ENCODE data around the gene RNF7.
"Not testable (repeated sequence)": the region's sequence is repeated elsewhere in the genome, so short reads cannot be mapped to it uniquely, and the experiment has no call there.

Gene RNF7

GRCh38 chr3:141783632-141784031 lies 45.5 kb downstream of the RNF7 start:
- no peak for DNase-seq

- no peak for DNase-seq
Observed at GRCh38 chr3:141784096-141784495, 46.0 kb downstream of the RNF7 start.

- DNase-seq, result no peak
Observed at GRCh38 chr3:141784531-141784930, 46.4 kb downstream of the RNF7 start.

DNA sequence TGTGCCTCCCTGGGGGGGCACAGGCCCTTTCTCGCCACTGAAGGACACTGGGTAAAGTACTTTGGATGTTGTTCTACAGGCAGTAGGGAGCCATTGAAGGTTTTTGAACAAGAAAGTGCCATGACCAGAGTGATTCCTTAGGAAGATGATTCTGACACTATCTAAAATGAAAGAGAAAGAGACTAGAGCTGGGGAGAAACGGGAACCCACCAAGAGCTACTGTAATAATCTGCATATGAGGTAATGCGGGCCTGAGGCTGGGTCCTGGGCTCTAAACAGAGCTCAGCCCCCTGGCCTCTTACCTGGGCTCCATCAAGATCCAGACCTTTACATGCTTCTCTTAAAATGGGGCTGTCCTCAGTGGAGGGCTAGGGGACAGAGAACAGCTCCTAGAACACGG lies 50.1 kb downstream of the RNF7 start:
- DNase-seq, result no peak

- DNase-seq, result not testable (repeated sequence)
Observed at GRCh38 chr3:141788750-141789149, 50.7 kb downstream of the RNF7 start.

- DNase-seq, result no peak
Observed at GRCh38 chr3:141789281-141789680, 51.2 kb downstream of the RNF7 start.

DNA sequence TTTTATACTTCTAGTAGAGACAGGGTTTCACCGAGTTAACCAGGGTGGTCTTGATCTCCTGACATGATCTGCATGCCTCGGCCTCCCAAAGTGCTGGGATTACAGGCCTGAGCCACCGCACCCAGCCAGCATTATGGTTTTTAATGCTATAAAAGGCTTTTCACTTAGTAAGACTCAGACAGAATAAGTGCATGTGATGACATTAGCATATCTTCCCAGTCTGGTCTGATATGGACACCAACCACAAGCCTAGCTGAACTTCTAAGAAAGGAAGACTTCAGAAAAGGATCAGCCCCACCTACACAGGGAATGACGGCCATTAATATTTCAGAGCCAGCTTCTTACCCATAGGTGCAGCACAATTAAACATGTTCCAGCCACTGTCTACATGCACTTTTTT lies 52.1 kb downstream of the RNF7 start:
- no peak for DNase-seq

GRCh38 chr3:141792495-141792894 lies 54.4 kb downstream of the RNF7 start:
- DNase-seq, result no peak

DNA sequence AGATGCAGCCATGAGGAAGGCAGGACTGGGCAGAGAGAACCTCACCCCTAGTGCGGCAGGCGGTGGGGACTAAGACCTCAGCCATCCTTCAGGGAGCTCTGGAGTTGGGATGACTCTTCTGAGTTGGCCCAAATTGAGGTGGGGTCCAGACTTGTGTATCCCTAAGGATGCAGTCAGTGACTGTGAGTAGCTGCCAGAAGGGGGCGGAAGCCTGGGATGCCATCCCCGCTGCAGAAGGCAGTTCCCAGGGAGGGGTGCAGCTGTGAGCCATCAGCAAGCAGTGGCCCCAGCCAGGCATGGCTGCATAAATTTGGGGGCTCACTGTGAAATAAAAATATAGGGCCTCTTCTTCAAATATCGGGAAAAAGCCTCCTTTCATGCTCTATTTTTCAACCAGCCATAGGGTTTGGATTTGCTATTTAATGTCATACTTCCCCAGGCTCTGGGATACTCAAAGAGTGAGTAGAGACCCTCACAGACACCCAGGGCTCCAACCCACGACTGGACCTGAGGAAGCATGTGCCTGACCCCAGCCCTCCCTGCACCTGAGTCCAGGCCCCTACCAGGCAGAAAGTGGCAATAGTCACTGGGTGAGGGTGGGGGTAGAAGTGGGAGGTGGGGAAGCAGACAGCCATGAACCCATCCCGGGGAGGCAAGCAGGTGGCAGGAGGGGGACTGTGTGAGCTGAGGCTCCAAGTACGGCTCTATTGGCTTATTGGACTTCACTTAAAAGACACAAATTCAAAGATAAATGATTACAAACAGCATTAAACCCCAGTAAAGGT lies 55.6 kb downstream of the RNF7 start:
- no peak for DNase-seq

- DNase-seq, result no peak
Observed at GRCh38 chr3:141795276-141795675, 57.2 kb downstream of the RNF7 start.

DNA sequence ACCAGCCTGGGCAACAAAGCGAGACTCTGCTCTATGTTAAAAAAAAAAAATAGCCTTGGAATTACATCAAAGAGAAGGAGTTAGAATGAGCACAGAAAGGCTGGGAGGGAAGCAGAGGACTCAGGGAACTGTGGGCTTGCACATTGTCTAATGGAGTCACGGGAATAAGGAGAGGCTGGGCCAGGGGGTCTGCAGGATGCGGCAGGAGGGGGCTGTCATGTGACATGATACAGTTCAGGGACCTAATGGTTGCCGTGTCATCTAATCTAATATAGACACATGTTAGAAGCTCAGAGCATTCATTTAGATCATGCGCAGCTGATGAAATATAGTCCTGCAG lies 57.6 kb downstream of the RNF7 start:
- no peak for DNase-seq

- peak; percentile 68 for DNase-seq
Observed at GRCh38 chr3:141796081-141796888, 58.2 kb downstream of the RNF7 start.
